MV-4-11 (cell line): Measurements from ENCODE around the gene CYP39A1.

Experiments
- DNase-seq: peaks from one replicate; lab custom pipeline; 2025; lab: John Stamatoyannopoulos, UW

The CYP39A1 gene

GRCh38 chr6:46511320-46511719 is 141.3 kb downstream of the CYP39A1 start:
- no peak for DNase-seq

GRCh38 chr6:46510651-46511050 is 142.0 kb downstream of the CYP39A1 start:
- no peak for DNase-seq

DNA sequence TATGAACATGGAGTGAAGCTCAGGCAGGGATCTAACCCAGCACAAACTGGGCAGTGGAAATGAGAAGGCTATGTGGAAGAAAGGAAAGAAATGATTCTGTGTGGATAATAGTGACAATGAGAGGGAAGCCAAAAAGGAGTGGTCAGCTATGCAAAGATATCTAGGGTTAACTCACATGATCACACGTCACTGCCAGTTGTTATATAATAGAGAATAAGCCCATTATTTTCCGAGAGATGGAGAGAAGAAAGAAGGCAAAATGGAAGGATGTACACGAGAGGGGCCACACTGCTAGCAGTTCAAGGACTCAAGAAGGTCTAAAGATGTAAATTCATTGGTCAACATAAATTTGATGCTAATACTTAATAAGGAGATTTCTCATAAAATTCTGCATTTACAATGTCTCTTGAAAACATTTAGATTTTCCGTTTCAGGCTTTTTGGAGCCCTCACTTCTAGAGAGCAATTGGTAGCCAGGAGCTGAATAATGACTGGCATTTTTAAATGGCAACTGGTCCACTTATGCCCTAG is 142.6 kb downstream of the CYP39A1 start:
- DNase-seq = no peak

DNA sequence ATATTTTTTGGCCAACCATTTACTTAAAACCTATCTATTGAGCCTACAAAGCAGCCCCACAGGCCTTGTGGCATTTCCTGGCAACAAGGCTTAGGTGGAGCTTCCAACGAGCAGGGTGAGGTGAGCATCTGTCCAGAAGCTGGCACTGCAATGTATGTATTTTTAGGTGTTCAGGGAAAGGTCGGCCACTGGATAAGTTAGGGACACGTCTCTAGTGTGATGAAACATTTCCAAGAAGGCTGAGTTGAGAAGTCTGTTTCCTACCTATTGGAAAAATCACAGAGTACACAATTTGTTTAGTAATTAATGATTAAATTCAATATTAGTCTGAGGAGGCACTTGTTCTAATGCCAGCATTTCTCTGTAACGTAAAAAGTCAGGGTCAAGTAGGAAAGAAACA is 143.6 kb downstream of the CYP39A1 start:
- no peak for DNase-seq

- no peak for DNase-seq
Observed at GRCh38 chr6:46507426-46507825, 145.2 kb downstream of the CYP39A1 start.

- no peak for DNase-seq
Observed at GRCh38 chr6:46505693-46506512, 146.7 kb downstream of the CYP39A1 start.

DNA sequence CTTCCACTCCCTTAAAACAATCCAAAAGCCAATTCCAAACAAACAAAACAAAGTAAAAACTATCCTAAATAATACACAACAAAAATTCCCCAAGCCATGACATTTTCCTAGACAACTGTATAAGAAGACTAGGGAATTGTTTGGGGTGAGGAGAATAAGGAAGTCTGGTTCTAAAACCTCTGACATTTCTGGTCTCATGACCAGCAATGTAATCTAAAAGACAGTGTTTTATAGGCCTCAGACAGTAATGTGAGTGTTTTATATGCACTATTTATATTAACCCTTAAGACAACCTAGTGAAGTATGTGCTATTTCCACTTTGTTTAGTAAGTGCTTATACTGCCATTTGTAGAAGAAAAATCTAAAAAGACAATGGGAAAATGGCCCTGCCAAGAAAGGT is 148.4 kb downstream of the CYP39A1 start:
- DNase-seq = no peak

- DNase-seq = no peak
Observed at GRCh38 chr6:46502486-46503119, 150.0 kb downstream of the CYP39A1 start.

GRCh38 chr6:46501136-46502089 is 151.2 kb downstream of the CYP39A1 start:
- no peak for DNase-seq

- no peak for DNase-seq
Observed at GRCh38 chr6:46500382-46500781, 152.2 kb downstream of the CYP39A1 start.
